Spleen (tissue), 7 donors: ENCODE results near the gene ANKRD60.

Experiments used
- CTCF ChIP-seq, 11 experiments: fragments of 200-600 bp in 7 of 11; fragments of 450-650 bp in 4 of 11; sonication (generic) in 4 of 11; IDR thresholded peaks in 8 of 11; conservative IDR thresholded peaks in 3 of 11; 1 replicate in 7 of 11; 2 replicates in 4 of 11; pipeline versions ENCODE4 v1.4.0 to v1.8.0; 2016 to 2021; ENCODE audit warnings: antibody characterized with exemption in 11 of 11, inconsistent platforms in 4 of 11, mild to moderate bottlenecking in 1 of 11
- POLR2A ChIP-seq, 3 donors: fragments of 450-650 bp; IDR thresholded peaks; one replicate each; pipeline ENCODE4 v1.5.1; 2017; ENCODE audit warnings: antibody characterized with exemption in 3 of 3, mild to moderate bottlenecking in 1 of 3
- donor health status: DM: no; HTN: no; CAD: no; lungs with moderate emphysema.
- donor health status: DM: no; HTN: no; CAD: no.
- donor health status: DM: no; HTN: no; CAD: no.

GRCh38 chr20:58169450-58169849, 59.0 kb downstream of the ANKRD60 start:
- TF ChIP-seq POLR2A (IDR thresholded peaks at IDR 0.05) (no peak), CTCF (IDR thresholded peaks at IDR 0.05 in 8 of 11, conservative IDR thresholded peaks at IDR 0.05 in 3 of 11) (no peak)
